ENCODE data around the gene MRPL40.

GRCh38 chr22:19476023-19476422 is 43.7 kb downstream of the MRPL40 start:
- TF ChIP-seq CTCF (CRISPR knock-in tag; IDR thresholded peaks at IDR 0.05) (no peak), UBTF (CRISPR knock-in tag; IDR thresholded peaks at IDR 0.05) (no peak), KAT7 (CRISPR knock-in tag; IDR thresholded peaks at IDR 0.05; ENCODE audit: borderline replicate concordance) (no peak), EP300 (IDR thresholded peaks at IDR 0.05; ENCODE audit: low read depth in 2 of 2, low read length in 2 of 2) (no peak), EP300 (CRISPR knock-in tag; IDR thresholded peaks at IDR 0.05; ENCODE audit: borderline replicate concordance) (no peak), SRF (IDR thresholded peaks at IDR 0.05; ENCODE audit: low read depth, low read length) (no peak), PHF5A (CRISPR knock-in tag; IDR thresholded peaks at IDR 0.05; ENCODE audit: low read depth, unreplicated experiment) (no peak), IRF2 (CRISPR knock-in tag; IDR thresholded peaks at IDR 0.05) (no peak), JUND (CRISPR knock-in tag; IDR thresholded peaks at IDR 0.05) (no peak), ZNF276 (CRISPR knock-in tag; IDR thresholded peaks at IDR 0.05; ENCODE audit: low read depth) (no peak), MLXIP (CRISPR knock-in tag; IDR thresholded peaks at IDR 0.05; ENCODE audit: borderline replicate concordance) (no peak), ZNF33A (CRISPR knock-in tag; IDR thresholded peaks at IDR 0.05; ENCODE audit: borderline replicate concordance) (no peak), ZNF563 (CRISPR knock-in tag; IDR thresholded peaks at IDR 0.05) (no peak)
